Stimulated activated CD4-positive, alpha-beta T cell treated with anti-CD3 and anti-CD28 coated beads, Interleukin-15, amount 100 ng/mL, for 48 hours (primary cell): ENCODE results near the gene COPE.

Source experiments
- DNase-seq, 2 donors: peaks; one replicate each; pipeline ENCODE4 v3.0.0-alpha.2; 2020; ENCODE audit warnings: low read depth in 2 of 2

COPE gene

GRCh38 chr19:18895038-18895823, 24.0 kb downstream of the COPE start:
- DNase-seq, result no peak

GRCh38 chr19:18894254-18895037, 24.7 kb downstream of the COPE start:
- no peak for DNase-seq

- no peak for DNase-seq
Measured at GRCh38 chr19:18893587-18894253, 25.5 kb downstream of the COPE start.

- no peak for DNase-seq
Measured at GRCh38 chr19:18889949-18890745, 29.0 kb downstream of the COPE start.

- no peak for DNase-seq
Measured at GRCh38 chr19:18886972-18887371, 32.2 kb downstream of the COPE start.

- DNase-seq, result no peak
Measured at GRCh38 chr19:18883526-18884304, 35.5 kb downstream of the COPE start.

GRCh38 chr19:18881491-18881890, 37.7 kb downstream of the COPE start:
- no peak for DNase-seq

GRCh38 chr19:18879579-18880373, 39.4 kb downstream of the COPE start:
- peak; percentile 21 to 30 for DNase-seq

GRCh38 chr19:18878858-18879578, 40.2 kb downstream of the COPE start:
- DNase-seq, result no peak

GRCh38 chr19:18878058-18878797, 41.0 kb downstream of the COPE start:
- DNase-seq, result no peak

GRCh38 chr19:18876865-18877264, 42.3 kb downstream of the COPE start:
- DNase-seq, result no peak

- DNase-seq, result no peak
Measured at GRCh38 chr19:18875726-18876125, 43.5 kb downstream of the COPE start.

- DNase-seq, result no peak
Measured at GRCh38 chr19:18871543-18871942, 47.6 kb downstream of the COPE start.

- DNase-seq, result no peak
Measured at GRCh38 chr19:18870531-18871172, 48.5 kb downstream of the COPE start.

GRCh38 chr19:18869781-18870530, 49.2 kb downstream of the COPE start:
- DNase-seq, result no peak

- DNase-seq, result no peak
Measured at GRCh38 chr19:18869023-18869618, 50.1 kb downstream of the COPE start.

GRCh38 chr19:18868380-18869022, 50.7 kb downstream of the COPE start:
- DNase-seq, result no peak
